GM12878 (cell line): ENCODE data around the gene SHQ1. TPM values are rescaled to one million over a fixed set of nuclear protein-coding genes. Genes with fewer than 3 reads are reported as not detected.

Experiments
- ATAC-seq: fragments of 200-7000 bp; cut with Tn5 transposase; 3 replicates; pipeline ENCODE4 v1.9.1; 2020; ENCODE audit warnings: mild to moderate bottlenecking, moderate library complexity
- BruUV-seq: library from RNA; stranded (reverse); fragments of 400-500 nt; replicated peaks from 2 replicates; lab custom pipeline; 2021; lab: Mats Ljungman, UMichigan
- CTCF ChIA-PET: fragments of 300-600 bp; sonication (Branson Sonifier 250); formaldehyde crosslinking; extraction: SDS; loops from one replicate; lab custom pipeline; 2021; ENCODE audit warnings: inconsistent platforms; lab: Yijun Ruan, JAX
- POLR2A ChIA-PET: fragments of 350-600 bp; formaldehyde crosslinking; extraction: SDS; loops from one replicate; lab custom pipeline; 2021; ENCODE audit warnings: inconsistent platforms; lab: Charles Lee
- RAD21 ChIA-PET: fragments of 300-600 bp; sonication (Branson Sonifier 250); formaldehyde crosslinking; loops from one replicate; lab custom pipeline; 2023; ENCODE audit warnings: antibody characterized with exemption; ENCODE audit not compliant: unreplicated experiment; lab: Charles Lee
- SMC1A ChIA-PET: fragments of 300-600 bp; sonication (Branson Sonifier 250); formaldehyde crosslinking; loops from one replicate; lab custom pipeline; 2023; ENCODE audit not compliant: unreplicated experiment, uncharacterized antibody; lab: Charles Lee
- DNase-seq: peaks from one replicate; pipeline ENCODE4 v3.0.0-alpha.2; 2011; ENCODE audit warnings: low read depth, low spot score
- FAIRE-seq: peaks from 3 replicates; lab custom pipeline; 2011; peaks lifted over from hg19 to GRCh38; lab: Jason Lieb, UNC
- H2AFZ ChIP-seq: 2 replicates; pipeline ENCODE4 v1.6.0; 2011; ENCODE audit warnings: low read depth, low read length, control low read depth; ENCODE audit not compliant: control insufficient read depth
- H3K27ac ChIP-seq: 2 replicates; pipeline ENCODE4 v1.5.1; 2011; ENCODE audit warnings: control low read depth; ENCODE audit not compliant: control insufficient read depth, insufficient read depth
- H3K27me3 ChIP-seq, 2 experiments: replicated peaks in 1 of 2; 2 replicates each; pipeline versions ENCODE4 v1.6.0 to v1.6.1; 2011; ENCODE audit warnings: low read length in 1 of 2; ENCODE audit not compliant: control insufficient read depth in 2 of 2, insufficient read depth in 2 of 2
- H3K36me3 ChIP-seq, 2 experiments: 2 replicates each; pipeline ENCODE4 v1.5.1; 2011; ENCODE audit warnings: low read length in 1 of 2; ENCODE audit not compliant: control insufficient read depth in 2 of 2, insufficient read depth in 2 of 2
- H3K4me1 ChIP-seq: 2 replicates; pipeline ENCODE4 v1.6.1; 2011; ENCODE audit warnings: mild to moderate bottlenecking, low read length, moderate library complexity, mixed read lengths; ENCODE audit not compliant: control insufficient read depth, insufficient read depth
- H3K4me2 ChIP-seq: 2 replicates; pipeline ENCODE4 v1.6.0; 2011; ENCODE audit warnings: control low read depth; ENCODE audit not compliant: control insufficient read depth, insufficient read depth
- H3K4me3 ChIP-seq: fragments of 200-600 bp; sonication (generic); 2 replicates; pipeline ENCODE4 v1.5.1; 2016
- H3K79me2 ChIP-seq: 2 replicates; pipeline ENCODE4 v1.6.0; 2011; ENCODE audit warnings: low read length; ENCODE audit not compliant: control insufficient read depth, insufficient read depth
- H3K9ac ChIP-seq: 2 replicates; pipeline ENCODE4 v1.8.0; 2011; ENCODE audit warnings: low read length, control low read depth, mixed read lengths; ENCODE audit not compliant: control insufficient read depth, insufficient read depth
- H3K9me3 ChIP-seq: replicated peaks from 3 replicates; pipeline ENCODE4 v1.5.1; 2011; ENCODE audit warnings: mild to moderate bottlenecking, low read length; ENCODE audit not compliant: control insufficient read depth, insufficient read depth
- H4K20me1 ChIP-seq: 2 replicates; pipeline ENCODE4 v1.6.0; 2011; ENCODE audit not compliant: control insufficient read depth, insufficient read depth
- BRCA1 ChIP-seq: IDR thresholded peaks from 2 replicates; pipeline ENCODE4 v1.6.1; 2011; ENCODE audit warnings: low read depth, low read length, improper control_type of control experiment
- ESRRA ChIP-seq: IDR thresholded peaks from 2 replicates; pipeline ENCODE4 v1.6.1; 2012; ENCODE audit warnings: mild to moderate bottlenecking, low read length, improper control_type of control experiment
- FOXK2 ChIP-seq: fragments of 450-650 bp; IDR thresholded peaks from 2 replicates; pipeline ENCODE4 v1.6.1; 2017; ENCODE audit warnings: mild to moderate bottlenecking, moderate library complexity
- HCFC1 ChIP-seq: fragments of 150-350 bp; IDR thresholded peaks from 2 replicates; pipeline ENCODE4 v1.6.1; 2014; ENCODE audit warnings: low read length
- IKZF2 ChIP-seq, 2 experiments: fragments of 450-650 bp; IDR thresholded peaks; 2 replicates each; pipeline ENCODE4 v1.6.1; 2017; ENCODE audit warnings: mild to moderate bottlenecking in 2 of 2, moderate library complexity in 2 of 2
- KLF5 ChIP-seq: fragments of 450-650 bp; IDR thresholded peaks from 2 replicates; pipeline ENCODE4 v1.6.1; 2014; ENCODE audit warnings: mild to moderate bottlenecking; ENCODE audit not compliant: partially characterized antibody
- MEF2B ChIP-seq: fragments of 450-650 bp; IDR thresholded peaks from 2 replicates; pipeline ENCODE4 v1.6.1; 2018; ENCODE audit warnings: mild to moderate bottlenecking, moderate library complexity; ENCODE audit not compliant: partially characterized antibody, poor library complexity, severe bottlenecking
- NFIC ChIP-seq: IDR thresholded peaks from 2 replicates; pipeline ENCODE4 v1.6.1; 2012; ENCODE audit warnings: low read depth, mild to moderate bottlenecking, inconsistent platforms, low read length, moderate library complexity
- NR2C1 ChIP-seq: fragments of 450-650 bp; IDR thresholded peaks from 2 replicates; pipeline ENCODE4 v1.6.1; 2017; ENCODE audit warnings: antibody characterized with exemption, mild to moderate bottlenecking, moderate library complexity
- NR2F1 ChIP-seq: fragments of 450-650 bp; conservative IDR thresholded peaks from 2 replicates; pipeline ENCODE4 v1.6.1; 2017; ENCODE audit warnings: mild to moderate bottlenecking
- PAX5 ChIP-seq: IDR thresholded peaks from 2 replicates; pipeline ENCODE4 v1.6.1; 2011; ENCODE audit warnings: low read depth, low read length, borderline replicate concordance
- POLR2AphosphoS5 ChIP-seq: IDR thresholded peaks from 2 replicates; pipeline ENCODE4 v1.6.1; 2011; ENCODE audit warnings: mild to moderate bottlenecking, low read length, inconsistent platforms
- RAD21 ChIP-seq: IDR thresholded peaks from 2 replicates; pipeline ENCODE4 v1.6.1; 2011; ENCODE audit warnings: mild to moderate bottlenecking, low read depth, low read length, moderate library complexity; ENCODE audit not compliant: insufficient read depth
- RB1 ChIP-seq: fragments of 450-650 bp; formaldehyde crosslinking; IDR thresholded peaks from 2 replicates; pipeline ENCODE4 v1.6.1; 2017; ENCODE audit warnings: mild to moderate bottlenecking, borderline replicate concordance
- SMAD1 ChIP-seq: fragments of 450-650 bp; IDR thresholded peaks from 2 replicates; pipeline ENCODE4 v1.6.1; 2018; ENCODE audit warnings: mild to moderate bottlenecking, low read depth; ENCODE audit not compliant: partially characterized antibody
- SMC3 ChIP-seq: IDR thresholded peaks from 2 replicates; pipeline ENCODE4 v1.6.1; 2011; ENCODE audit warnings: low read length, improper control_type of control experiment, borderline replicate concordance
- STAT1 ChIP-seq: fragments of 450-650 bp; conservative IDR thresholded peaks from 2 replicates; pipeline ENCODE4 v1.6.1; 2014; ENCODE audit warnings: antibody characterized with exemption, mild to moderate bottlenecking
- SUZ12 ChIP-seq: fragments of 200-600 bp; sonication (generic); IDR thresholded peaks from one replicate; pipeline ENCODE4 v1.6.1; 2018; ENCODE audit warnings: antibody characterized with exemption, mild to moderate bottlenecking; ENCODE audit not compliant: unreplicated experiment
- YY1 ChIP-seq: IDR thresholded peaks from 2 replicates; pipeline ENCODE4 v1.6.1; 2011; ENCODE audit warnings: low read depth, mild to moderate bottlenecking, low read length
- WGBS: methylation state at CpG from one replicate; pipeline ENCODE4 v1.1.6; 2016; ENCODE audit warnings: low lambda C conversion rate; ENCODE audit not compliant: insufficient replicate concordance, insufficient coverage; ENCODE audit errors: missing lambda C conversion rate; 5-methylcytosine and 5-hydroxymethylcytosine counted together
- in situ Hi-C: fragments of 300-500 bp; cut with MboI; formaldehyde crosslinking; loops from 9 replicates; pipeline ENCODE4 v1.14.3; 2018; ENCODE audit warnings: mixed read lengths
- intact Hi-C: fragments of 100-400 bp; cut with micrococcal nuclease; formaldehyde crosslinking; loops from one replicate; pipeline ENCODE4 v1.14.2; 2022; ENCODE audit not compliant: unreplicated experiment
- polyA plus RNA-seq, 11 experiments: library from polyadenylated mRNA; depleted of rRNA in 4 of 11; unstranded in 6 of 11; stranded (reverse) in 5 of 11; fragments of >200 nt; fragmentation: Nextera tagmentation in 4 of 11; fragmentation: Illumina TruSeq in 1 of 11; extraction: Ambion mirVana in 4 of 11; extraction: Trizol in 1 of 11; gene quantifications; 1 replicate in 1 of 11; 2 replicates in 10 of 11; pipeline versions ENCODE4 v1.2.1 to v1.2.3, GENCODE V29; 2011 to 2016; ENCODE audit warnings: inconsistent platforms in 2 of 11, missing spikeins in 2 of 11, low read depth in 1 of 11
- total RNA-seq, 4 experiments: library from RNA; depleted of rRNA in 3 of 4; stranded (reverse); fragments of >200 nt in 3 of 4; fragmentation: Illumina TruSeq in 1 of 4; extraction: Trizol in 1 of 4; gene quantifications; 2 replicates each; pipeline versions ENCODE4 v1.2.1 to v1.2.3, GENCODE V29; 2013 to 2021
- TF ChIP-seq, protein P1 (sequence below): fragments of 450-650 bp; IDR thresholded peaks from 2 replicates; pipeline ENCODE4 v1.6.1; 2018; ENCODE audit warnings: mild to moderate bottlenecking, low read depth, moderate library complexity; ENCODE audit not compliant: partially characterized antibody

SHQ1 gene
- total and polyA plus RNA-seq, 10 of the 15 experiments (the other 5 are each of a cell fraction or from before 2014, with no cell fraction given): 12.6 to 51.7 (median 24.5) TPM

DNA sequence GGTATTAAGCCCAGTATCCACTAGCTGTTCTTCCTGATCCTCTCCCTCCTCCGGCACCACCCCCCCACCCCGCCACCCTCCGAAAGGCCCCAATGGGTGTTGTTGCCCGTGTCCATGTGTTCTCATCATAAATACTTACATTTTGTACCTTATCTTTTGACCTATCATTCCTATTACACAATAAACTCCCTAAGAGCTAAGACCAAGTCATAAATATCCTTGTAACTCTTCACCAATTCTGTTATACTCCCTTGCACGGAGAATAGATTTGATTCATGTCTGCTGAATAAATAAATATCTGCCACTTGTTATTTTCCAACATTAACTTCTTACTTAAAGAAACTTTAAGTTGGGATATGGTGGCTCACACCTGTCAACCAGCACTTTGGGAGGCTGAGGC, 43.9 kb downstream of the SHQ1 start:
- Histone ChIP-seq H3K36me3 (0 out of 4 replicates have a peak, but pooled peaks cover 0 to 2% of the 10 kb centered on the region in 2 experiments), H3K27me3 (no peaks in the 10 kb centered on the region), H3K4me1 (peaks cover 4% of the 10 kb centered on the region; the same call in 1 of the 2 replicates), H2AFZ (no peak overlapping the region), H3K9me3 (no peaks in the 10 kb centered on the region), H3K4me2 (no peak overlapping the region), H3K27ac (no peak overlapping the region), H3K4me3 (no peak overlapping the region), H3K79me2 (no peaks in the 10 kb centered on the region), H3K9ac (no peak overlapping the region), H4K20me1 (no peaks in the 10 kb centered on the region)
- intact Hi-C loops (no loop called here), in situ Hi-C loops (no loop called here)
- 74% methylated on average over 2 of the region's 5 CpGs for WGBS
- no TSS peak for BruUV-seq
- DNase-seq (no peak), FAIRE-seq (no peak), ATAC-seq (no peak)
- POLR2A ChIA-PET: no interaction called here
- RAD21 ChIA-PET: interaction anchor here (1.0 kb wide), 1 partner anchor 10 kb away, joined by 3 read pairs; no protein-coding TSS in a partner anchor
- CTCF ChIA-PET: interaction anchor here (1.3 kb wide), 2 partner anchors 10 to 16 kb away, joined by 4 read pairs; no protein-coding TSS in a partner anchor
- SMC1A ChIA-PET: interaction anchor here (1.1 to 2.3 kb wide), 5 partner anchors 12 to 1075 kb away, joined by 3 to 9 read pairs (median 5); no protein-coding TSS in a partner anchor
- TF ChIP-seq KLF5 (no peak), YY1 (no peak), BRCA1 (no peak), RAD21 (no peak), IKZF2 (IDR thresholded peaks at IDR 0.05) (no peak), POLR2AphosphoS5 (no peak), PAX5 (no peak), FOXK2 (no peak), SUZ12 (no peak), RB1 (no peak), STAT1 (no peak), SMAD1 (no peak), SMC3 (no peak), HCFC1 (no peak), NR2C1 (no peak), NFIC (no peak), NR2F1 (no peak), ESRRA (no peak), MEF2B (no peak)
- TF ChIP-seq, protein P1, sequence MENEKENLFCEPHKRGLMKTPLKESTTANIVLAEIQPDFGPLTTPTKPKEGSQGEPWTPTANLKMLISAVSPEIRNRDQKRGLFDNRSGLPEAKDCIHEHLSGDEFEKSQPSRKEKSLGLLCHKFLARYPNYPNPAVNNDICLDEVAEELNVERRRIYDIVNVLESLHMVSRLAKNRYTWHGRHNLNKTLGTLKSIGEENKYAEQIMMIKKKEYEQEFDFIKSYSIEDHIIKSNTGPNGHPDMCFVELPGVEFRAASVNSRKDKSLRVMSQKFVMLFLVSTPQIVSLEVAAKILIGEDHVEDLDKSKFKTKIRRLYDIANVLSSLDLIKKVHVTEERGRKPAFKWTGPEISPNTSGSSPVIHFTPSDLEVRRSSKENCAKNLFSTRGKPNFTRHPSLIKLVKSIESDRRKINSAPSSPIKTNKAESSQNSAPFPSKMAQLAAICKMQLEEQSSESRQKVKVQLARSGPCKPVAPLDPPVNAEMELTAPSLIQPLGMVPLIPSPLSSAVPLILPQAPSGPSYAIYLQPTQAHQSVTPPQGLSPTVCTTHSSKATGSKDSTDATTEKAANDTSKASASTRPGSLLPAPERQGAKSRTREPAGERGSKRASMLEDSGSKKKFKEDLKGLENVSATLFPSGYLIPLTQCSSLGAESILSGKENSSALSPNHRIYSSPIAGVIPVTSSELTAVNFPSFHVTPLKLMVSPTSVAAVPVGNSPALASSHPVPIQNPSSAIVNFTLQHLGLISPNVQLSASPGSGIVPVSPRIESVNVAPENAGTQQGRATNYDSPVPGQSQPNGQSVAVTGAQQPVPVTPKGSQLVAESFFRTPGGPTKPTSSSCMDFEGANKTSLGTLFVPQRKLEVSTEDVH: no peak
